ENCODE data around the gene PCYT2. TPM values are rescaled to one million over a fixed set of nuclear protein-coding genes. Genes with fewer than 3 reads are reported as not detected.

Gene PCYT2
- polyA plus RNA-seq, 1 donor (not counting 4 experiments of a cell fraction or from before 2014, with no cell fraction given) = 38.1 TPM

DNA sequence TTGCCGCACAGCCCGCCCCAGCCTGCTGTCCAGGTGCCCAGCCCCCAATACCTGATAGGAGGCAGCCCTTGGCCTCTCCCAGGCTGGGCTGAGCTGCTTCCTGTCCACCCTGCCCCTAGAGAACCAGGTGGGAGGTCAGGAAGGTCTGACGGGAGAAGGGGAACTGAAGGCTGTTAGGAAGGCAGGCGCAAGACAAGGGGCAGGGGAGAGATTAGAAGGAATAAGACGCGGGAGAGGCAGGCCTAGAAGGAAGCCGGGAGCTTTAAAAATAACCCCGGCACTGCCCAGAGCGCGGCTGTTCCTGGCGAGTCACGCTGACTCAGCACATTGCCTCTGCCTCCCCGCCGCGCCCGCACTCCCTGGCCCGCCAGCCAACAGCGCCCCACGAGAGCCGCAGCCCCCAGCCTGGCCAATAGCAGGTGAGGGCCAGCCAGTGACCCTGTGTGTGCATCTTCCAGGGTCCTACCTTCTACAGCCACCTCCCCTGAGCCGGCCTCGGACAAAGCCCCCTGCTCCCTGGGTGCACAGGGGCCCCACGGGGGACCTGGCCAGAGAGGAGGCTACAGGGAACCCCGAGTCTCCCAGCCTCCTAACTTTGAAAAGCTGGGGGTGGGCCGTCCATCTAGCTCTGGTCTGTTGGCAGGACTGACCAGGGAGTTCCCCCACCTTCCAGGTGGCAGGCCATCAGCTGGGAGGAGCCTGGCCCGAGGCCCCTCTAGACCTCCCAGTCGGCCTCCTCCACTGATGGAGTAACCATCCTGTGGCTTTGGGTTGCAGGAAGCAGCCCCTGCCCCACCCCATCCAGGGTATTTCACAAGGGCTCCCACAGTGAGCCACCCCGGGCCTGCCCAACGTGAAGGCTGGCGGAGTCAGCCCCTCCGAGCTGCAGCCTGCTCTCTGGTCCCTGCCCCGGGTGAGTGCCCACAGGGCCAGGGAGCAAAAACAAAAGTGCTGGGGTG lies 12.4 kb upstream of the PCYT2 start:
- Histone ChIP-seq H3K79me2 (ENCODE audit: control insufficient read depth, insufficient read depth, low read length) (peaks cover 79% of the 10 kb centered on the region), H4K20me1 (ENCODE audit: control insufficient read depth, extremely low read depth, insufficient read depth, low read length) (peaks cover 8% of the 10 kb centered on the region), H3K27me3 (ENCODE audit: control insufficient read depth, extremely low read depth, insufficient read depth, low read length) (no peaks in the 10 kb centered on the region), H3K4me3 (ENCODE audit: control insufficient read depth in 2 of 3, extremely low read depth in 1 of 3, insufficient read depth in 2 of 3, low read depth in 1 of 3, low read length in 3 of 3) (peak overlapping the region; percentile 24 to 61 (median 53)), H3K9me1 (ENCODE audit: control insufficient read depth, extremely low read depth, insufficient read depth, low read length) (no peaks in the 10 kb centered on the region), H3K9me3 (ENCODE audit: control insufficient read depth, low read depth, low read length) (no peaks in the 10 kb centered on the region), H3K36me3 (ENCODE audit: control insufficient read depth in 2 of 2, extremely low read depth in 1 of 2, insufficient read depth in 2 of 2, low read length in 2 of 2) (peaks cover 24 to 30% of the 10 kb centered on the region in 2 experiments), H3K4me1 (ENCODE audit: control insufficient read depth, extremely low read depth, insufficient read depth, low read length) (peaks cover 32% of the 10 kb centered on the region), H3K27ac (ENCODE audit: control insufficient read depth, insufficient read depth, low read length) (peak overlapping the region; percentile 76), H2AFZ (ENCODE audit: control insufficient read depth, low read length) (no peak overlapping the region), H3K4me2 (ENCODE audit: control insufficient read depth, extremely low read depth, insufficient read depth, low read depth, low read length) (peak overlapping the region; percentile 78), H3K9ac (ENCODE audit: control insufficient read depth, extremely low read depth, insufficient read depth, low read length) (peak overlapping the region; percentile 73)
- DNase-seq (ENCODE audit: low read depth, low spot score) (no peak), FAIRE-seq (no peak)
- dilution Hi-C loops (cut with MboI; ENCODE audit: extremely low pct_ligation_motif_present, low sequenced_read_pairs) = no loop called here
- TF ChIP-seq EZH2 (IDR thresholded peaks at IDR 0.05; ENCODE audit: low read length) (no peak), CTCF (optimal IDR thresholded peaks at IDR 0.05 in 1 of 3, IDR thresholded peaks at IDR 0.05 in 1 of 3, conservative IDR thresholded peaks at IDR 0.05 in 1 of 3; ENCODE audit: extremely low read depth in 1 of 3, insufficient read depth in 2 of 3, low read length in 3 of 3) (peak in 1 of 3 experiments; percentile 14)

- Histone ChIP-seq H3K27ac (ENCODE audit: control insufficient read depth, insufficient read depth, low read length) (no peak overlapping the region), H2AFZ (ENCODE audit: control insufficient read depth, low read length) (no peak overlapping the region), H3K4me1 (ENCODE audit: control insufficient read depth, extremely low read depth, insufficient read depth, low read length) (peaks cover 25% of the 10 kb centered on the region), H3K4me2 (ENCODE audit: control insufficient read depth, extremely low read depth, insufficient read depth, low read depth, low read length) (peak overlapping the region; percentile 78), H3K9me3 (ENCODE audit: control insufficient read depth, low read depth, low read length) (no peaks in the 10 kb centered on the region), H3K4me3 (ENCODE audit: control insufficient read depth in 2 of 3, extremely low read depth in 1 of 3, insufficient read depth in 2 of 3, low read depth in 1 of 3, low read length in 3 of 3) (peak overlapping the region in 1 of 3 experiments; percentile 24), H3K36me3 (ENCODE audit: control insufficient read depth in 2 of 2, extremely low read depth in 1 of 2, insufficient read depth in 2 of 2, low read length in 2 of 2) (peaks cover 24 to 30% of the 10 kb centered on the region in 2 experiments), H3K9me1 (ENCODE audit: control insufficient read depth, extremely low read depth, insufficient read depth, low read length) (no peaks in the 10 kb centered on the region), H4K20me1 (ENCODE audit: control insufficient read depth, extremely low read depth, insufficient read depth, low read length) (peaks cover 8% of the 10 kb centered on the region), H3K27me3 (ENCODE audit: control insufficient read depth, extremely low read depth, insufficient read depth, low read length) (no peaks in the 10 kb centered on the region), H3K79me2 (ENCODE audit: control insufficient read depth, insufficient read depth, low read length) (peaks cover 79% of the 10 kb centered on the region), H3K9ac (ENCODE audit: control insufficient read depth, extremely low read depth, insufficient read depth, low read length) (peak overlapping the region; percentile 73)
- TF ChIP-seq EZH2 (IDR thresholded peaks at IDR 0.05; ENCODE audit: low read length) = no peak
- TF ChIP-seq CTCF (optimal IDR thresholded peaks at IDR 0.05 in 1 of 3, IDR thresholded peaks at IDR 0.05 in 1 of 3, conservative IDR thresholded peaks at IDR 0.05 in 1 of 3; ENCODE audit: extremely low read depth in 1 of 3, insufficient read depth in 2 of 3, low read length in 3 of 3) = no peak
- dilution Hi-C loops (cut with MboI; ENCODE audit: extremely low pct_ligation_motif_present, low sequenced_read_pairs) = no loop called here
- DNase-seq (ENCODE audit: low read depth, low spot score) (no peak), FAIRE-seq (no peak)
These were observed 11.5 kb upstream of the PCYT2 start for GRCh38 chr17:81922566-81923301.

Measured in keratinocyte (primary cell).